ENCODE results near the gene KDM1B.
"Not testable (repeated sequence)": the region's sequence is repeated elsewhere in the genome, so short reads cannot be mapped to it uniquely, and the experiment has no call there.

The KDM1B gene

GRCh38 chr6:18139935-18140621 lies 15.1 kb upstream of the KDM1B start:
- no peak for TF ChIP-seq ZNF274 (IDR thresholded peaks at IDR 0.05; ENCODE audit: low read depth, low read length)
- no peak overlapping the region for H3K4me3 ChIP-seq (ENCODE audit: low read length)

GRCh38 chr6:18141805-18142590 lies 13.2 kb upstream of the KDM1B start:
- H3K4me3 ChIP-seq (ENCODE audit: low read length): no peak overlapping the region
- TF ChIP-seq ZNF274 (IDR thresholded peaks at IDR 0.05; ENCODE audit: low read depth, low read length): no peak

GRCh38 chr6:18142591-18142861 lies 12.7 kb upstream of the KDM1B start:
- TF ChIP-seq ZNF274 (IDR thresholded peaks at IDR 0.05; ENCODE audit: low read depth, low read length): no peak
- H3K4me3 ChIP-seq (ENCODE audit: low read length): no peak overlapping the region

DNA sequence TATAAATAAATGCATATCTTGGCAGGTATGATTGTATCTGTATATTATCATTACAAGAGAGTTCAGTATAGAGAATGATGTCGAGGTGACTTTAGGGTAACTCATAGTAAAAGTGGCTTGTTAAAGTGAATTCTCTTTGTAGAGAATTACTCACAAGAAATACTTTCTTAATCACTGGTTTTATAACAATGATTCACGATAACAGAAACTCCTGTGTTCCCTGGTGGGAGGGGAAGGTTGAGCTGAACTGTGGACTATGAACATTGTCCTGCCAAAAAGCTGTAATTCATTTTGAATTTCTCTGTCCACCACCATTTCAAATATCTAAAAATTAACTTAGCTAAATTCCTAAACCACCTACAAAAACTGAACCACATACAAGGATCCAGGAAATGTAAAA lies 8.1 kb upstream of the KDM1B start:
- TF ChIP-seq ZNF274 (IDR thresholded peaks at IDR 0.05; ENCODE audit: low read depth, low read length): no peak
- H3K4me3 ChIP-seq (ENCODE audit: low read length): no peak overlapping the region

DNA sequence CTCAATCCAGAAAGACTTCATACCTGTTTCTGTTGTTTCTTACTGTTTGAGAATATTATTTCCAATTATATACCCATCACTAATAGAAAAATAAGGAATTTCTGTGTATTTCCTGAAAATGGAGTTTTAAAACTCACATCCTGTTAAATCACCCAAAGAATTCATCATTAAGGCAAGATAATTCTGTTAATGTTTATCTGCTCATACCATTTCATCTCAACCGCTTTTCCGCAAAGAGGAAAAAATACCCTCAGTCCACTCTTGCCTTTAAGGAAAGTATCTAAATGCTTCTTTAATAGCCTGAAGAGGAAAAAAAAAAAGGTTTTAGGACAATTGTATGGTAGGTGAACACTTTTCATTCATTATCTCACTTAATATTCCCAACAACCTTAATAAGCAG lies 7.6 kb upstream of the KDM1B start:
- no peak for TF ChIP-seq ZNF274 (IDR thresholded peaks at IDR 0.05; ENCODE audit: low read depth, low read length)
- H3K4me3 ChIP-seq (ENCODE audit: low read length): no peak overlapping the region

GRCh38 chr6:18148304-18149025 lies 6.8 kb upstream of the KDM1B start:
- TF ChIP-seq ZNF274 (IDR thresholded peaks at IDR 0.05; ENCODE audit: low read depth, low read length): no peak
- H3K4me3 ChIP-seq (ENCODE audit: low read length): no peak overlapping the region

- H3K4me3 ChIP-seq (ENCODE audit: low read length): not testable (repeated sequence)
Observed at GRCh38 chr6:18151391-18151790, 3.8 kb upstream of the KDM1B start.

DNA sequence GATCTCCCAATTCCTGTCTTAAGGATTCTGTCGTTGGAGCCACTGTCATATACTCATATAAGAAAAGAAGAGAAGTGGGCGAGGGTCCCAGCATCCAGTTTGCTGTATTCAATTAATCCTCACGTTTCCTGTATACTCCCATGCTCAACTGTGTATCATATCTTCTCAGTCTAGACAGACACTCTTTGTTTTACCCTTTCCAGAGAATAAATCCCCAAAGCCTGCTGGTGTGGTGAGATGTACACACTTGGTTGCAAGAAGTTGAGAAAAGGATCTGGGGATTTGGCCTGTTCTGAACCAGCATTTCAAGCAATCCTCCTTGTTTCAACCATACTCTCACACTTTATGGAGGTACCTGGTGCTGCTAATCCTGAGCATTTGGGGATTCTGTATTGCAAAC lies 3.4 kb upstream of the KDM1B start:
- TF ChIP-seq ZNF274 (IDR thresholded peaks at IDR 0.05; ENCODE audit: low read depth, low read length): no peak
- H3K4me3 ChIP-seq (ENCODE audit: low read length): no peak overlapping the region

DNA sequence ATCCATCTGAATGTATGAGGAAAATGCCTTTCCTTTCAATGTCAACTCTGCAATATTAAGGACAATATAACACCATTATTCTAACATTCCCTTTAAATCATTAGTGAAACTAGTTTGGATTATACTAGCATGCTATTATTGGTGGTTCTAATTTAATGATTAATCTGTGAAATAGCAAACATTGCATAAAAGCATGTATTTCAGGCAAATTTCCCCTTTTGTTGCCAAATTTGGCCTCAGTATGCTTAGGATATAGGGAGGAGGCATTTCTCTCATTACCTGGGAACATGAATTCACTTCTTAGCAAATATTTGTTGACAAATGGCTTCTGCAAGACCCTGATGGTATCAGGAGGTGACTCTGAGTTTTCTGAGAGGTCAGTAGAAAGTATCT lies 1.9 kb upstream of the KDM1B start:
- no peak for TF ChIP-seq ZNF274 (IDR thresholded peaks at IDR 0.05; ENCODE audit: low read depth, low read length)
- no peak overlapping the region for H3K4me3 ChIP-seq (ENCODE audit: low read length)

- H3K4me3 ChIP-seq (ENCODE audit: low read length): peak within 1 kb of the TSS; percentile 94
- no peak for TF ChIP-seq ZNF274 (IDR thresholded peaks at IDR 0.05; ENCODE audit: low read depth, low read length)
Observed at GRCh38 chr6:18154507-18155149, 594 bp upstream of the KDM1B start, which contains the start of gene TPMT. Gene TPMT, minus strand, starts transcription at chr6:18155077. Its CDS starts 5,950 bp downstream, at chr6:18149127.

DNA sequence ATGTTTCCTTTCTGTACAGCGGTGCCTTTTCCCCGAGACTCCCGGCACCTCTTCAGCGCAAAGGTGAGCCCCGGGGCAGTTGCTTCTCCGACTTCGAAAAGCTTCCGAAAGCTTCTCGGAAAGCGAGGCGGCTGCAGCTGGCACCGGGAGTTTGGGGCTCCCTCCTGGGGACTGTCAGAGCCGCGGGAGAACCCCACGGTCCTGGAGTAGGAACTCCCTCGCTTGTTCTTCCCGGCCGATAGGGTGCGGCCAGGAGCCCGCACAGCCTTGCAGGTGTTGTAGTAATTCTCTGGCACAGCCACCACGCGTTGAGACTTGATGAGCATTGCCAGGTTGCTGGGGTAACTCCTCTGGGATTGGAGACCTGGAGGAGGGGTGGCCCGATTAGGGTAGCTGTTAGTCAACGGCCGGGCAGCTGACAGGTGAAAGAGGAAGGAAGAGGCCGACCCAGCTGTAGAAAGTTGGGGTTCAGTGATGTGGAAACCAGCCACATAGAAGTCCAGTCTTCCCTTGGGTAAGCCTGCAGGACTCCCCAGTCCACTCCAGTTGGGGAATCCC lies 721 bp downstream of the KDM1B start:
- H3K4me3 ChIP-seq (ENCODE audit: low read length): peak overlapping the region; percentile 89
- no peak for TF ChIP-seq ZNF274 (IDR thresholded peaks at IDR 0.05; ENCODE audit: low read depth, low read length)

- no peak overlapping the region for H3K4me3 ChIP-seq (ENCODE audit: low read length)
- no peak for TF ChIP-seq ZNF274 (IDR thresholded peaks at IDR 0.05; ENCODE audit: low read depth, low read length)
Observed at GRCh38 chr6:18160911-18161310, 5.7 kb downstream of the KDM1B start.

- TF ChIP-seq ZNF274 (IDR thresholded peaks at IDR 0.05; ENCODE audit: low read depth, low read length): no peak
- H3K4me3 ChIP-seq (ENCODE audit: low read length): no peak overlapping the region
Observed at GRCh38 chr6:18161431-18161830, 6.2 kb downstream of the KDM1B start.

- H3K4me3 ChIP-seq (ENCODE audit: low read length): no peak overlapping the region
- no peak for TF ChIP-seq ZNF274 (IDR thresholded peaks at IDR 0.05; ENCODE audit: low read depth, low read length)
Observed at GRCh38 chr6:18162401-18162800, 7.2 kb downstream of the KDM1B start.

Measured in GM08714 (cell line).